HL-60 (cell line): ENCODE data around the gene KIAA1671.

Experiments
- DNase-seq, 2 experiments: peaks; one replicate each; pipeline ENCODE4 v3.0.0-alpha.2; 2010 to 2020; ENCODE audit warnings: low read depth in 1 of 2, low spot score in 1 of 2
- H3K27ac ChIP-seq: fragments of 250-450 bp; sonication (Bioruptor Pico); replicated peaks from 2 replicates; pipeline ENCODE4 v1.5.1; 2020; ENCODE audit warnings: mild to moderate bottlenecking, moderate library complexity
- H3K27me3 ChIP-seq: fragments of 250-450 bp; sonication (Bioruptor Pico); 2 replicates; pipeline ENCODE4 v1.5.1; 2021; ENCODE audit warnings: mild to moderate bottlenecking, moderate library complexity; ENCODE audit not compliant: insufficient read depth, poor library complexity, severe bottlenecking
- H3K4me3 ChIP-seq: replicated peaks from 2 replicates; pipeline ENCODE4 v1.5.1; 2011; ENCODE audit warnings: mild to moderate bottlenecking, control low read depth, low read length; ENCODE audit not compliant: insufficient read depth
- CTCF ChIP-seq: IDR thresholded peaks from one replicate; pipeline ENCODE4 v1.5.1; 2011; ENCODE audit warnings: low read length, control low read depth, inconsistent platforms; ENCODE audit not compliant: insufficient read depth
- GABPA ChIP-seq: IDR thresholded peaks from 2 replicates; pipeline ENCODE4 v1.6.1; 2012; ENCODE audit warnings: low read depth
- POLR2AphosphoS5 ChIP-seq: IDR thresholded peaks from 2 replicates; pipeline ENCODE4 v1.6.1; 2012; ENCODE audit warnings: low read depth
- REST ChIP-seq: IDR thresholded peaks from 2 replicates; pipeline ENCODE4 v1.6.1; 2012; ENCODE audit warnings: low read depth; ENCODE audit not compliant: insufficient replicate concordance
- SPI1 ChIP-seq: IDR thresholded peaks from 2 replicates; pipeline ENCODE4 v1.6.1; 2012; ENCODE audit warnings: low read depth, mild to moderate bottlenecking, borderline replicate concordance

KIAA1671 gene

GRCh38 chr22:24975125-24975640, 22.7 kb downstream of the KIAA1671 start:
- no peak overlapping the region for H3K27ac ChIP-seq
- no peaks in the 10 kb centered on the region for H3K27me3 ChIP-seq
- TF ChIP-seq CTCF, result no peak
- no peak for TF ChIP-seq REST
- TF ChIP-seq GABPA, result no peak
- TF ChIP-seq SPI1, result no peak
- no peak for TF ChIP-seq POLR2AphosphoS5
- H3K4me3 ChIP-seq, result no peak overlapping the region
- no peak for DNase-seq

GRCh38 chr22:24975813-24976341, 23.4 kb downstream of the KIAA1671 start:
- no peaks in the 10 kb centered on the region for H3K27me3 ChIP-seq
- no peak overlapping the region for H3K27ac ChIP-seq
- TF ChIP-seq GABPA, result no peak
- TF ChIP-seq POLR2AphosphoS5, result no peak
- TF ChIP-seq SPI1, result no peak
- no peak for TF ChIP-seq REST
- TF ChIP-seq CTCF, result no peak
- no peak for DNase-seq
- no peak overlapping the region for H3K4me3 ChIP-seq

- Histone ChIP-seq H3K4me3 (no peak overlapping the region), H3K27me3 (no peaks in the 10 kb centered on the region), H3K27ac (no peak overlapping the region)
- no peak for DNase-seq
- TF ChIP-seq SPI1 (no peak), REST (no peak), CTCF (no peak), POLR2AphosphoS5 (no peak), GABPA (no peak)
Observed at GRCh38 chr22:24976442-24977218, 24.1 kb downstream of the KIAA1671 start.
